ENCODE results near the gene RPL39.

DNA sequence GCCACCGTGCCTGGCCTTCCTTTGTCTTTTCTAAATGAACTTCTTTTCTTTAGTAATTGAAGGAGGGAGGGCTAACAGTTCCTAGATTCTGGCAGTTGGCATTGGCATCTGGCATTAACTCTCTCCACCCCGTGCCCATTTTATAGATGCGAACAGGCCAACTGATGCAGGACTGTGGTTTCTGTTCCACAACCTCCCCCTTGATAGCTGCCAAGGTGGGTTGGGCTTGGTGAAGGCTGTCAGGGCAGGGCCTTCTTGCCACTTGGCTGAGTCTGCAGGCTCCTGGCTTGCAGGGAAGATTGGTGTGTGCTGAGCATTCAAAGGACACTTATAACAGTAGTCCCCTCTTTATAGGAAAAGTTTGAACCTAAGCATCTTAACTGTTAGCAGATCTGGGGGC, 28.7 kb downstream of the RPL39 start:
- TF ChIP-seq POLR2AphosphoS5 (IDR thresholded peaks at IDR 0.05) = no peak
- TF ChIP-seq, protein P1, sequence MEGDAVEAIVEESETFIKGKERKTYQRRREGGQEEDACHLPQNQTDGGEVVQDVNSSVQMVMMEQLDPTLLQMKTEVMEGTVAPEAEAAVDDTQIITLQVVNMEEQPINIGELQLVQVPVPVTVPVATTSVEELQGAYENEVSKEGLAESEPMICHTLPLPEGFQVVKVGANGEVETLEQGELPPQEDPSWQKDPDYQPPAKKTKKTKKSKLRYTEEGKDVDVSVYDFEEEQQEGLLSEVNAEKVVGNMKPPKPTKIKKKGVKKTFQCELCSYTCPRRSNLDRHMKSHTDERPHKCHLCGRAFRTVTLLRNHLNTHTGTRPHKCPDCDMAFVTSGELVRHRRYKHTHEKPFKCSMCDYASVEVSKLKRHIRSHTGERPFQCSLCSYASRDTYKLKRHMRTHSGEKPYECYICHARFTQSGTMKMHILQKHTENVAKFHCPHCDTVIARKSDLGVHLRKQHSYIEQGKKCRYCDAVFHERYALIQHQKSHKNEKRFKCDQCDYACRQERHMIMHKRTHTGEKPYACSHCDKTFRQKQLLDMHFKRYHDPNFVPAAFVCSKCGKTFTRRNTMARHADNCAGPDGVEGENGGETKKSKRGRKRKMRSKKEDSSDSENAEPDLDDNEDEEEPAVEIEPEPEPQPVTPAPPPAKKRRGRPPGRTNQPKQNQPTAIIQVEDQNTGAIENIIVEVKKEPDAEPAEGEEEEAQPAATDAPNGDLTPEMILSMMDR (IDR thresholded peaks at IDR 0.05) = no peak
